Adrenal gland (tissue), 5 donors: ENCODE results near the gene NUP210.

Experiments used
- CTCF ChIP-seq, 6 experiments: fragments of 450-650 bp in 4 of 6; fragments of 200-600 bp in 2 of 6; sonication (generic) in 1 of 6; IDR thresholded peaks; 1 replicate in 5 of 6; 2 replicates in 1 of 6; pipeline versions ENCODE4 v1.5.1 to v1.8.0; 2016 to 2021; ENCODE audit warnings: antibody characterized with exemption in 6 of 6, mild to moderate bottlenecking in 2 of 6, moderate library complexity in 1 of 6
- POLR2A ChIP-seq, 2 donors: fragments of 450-650 bp; IDR thresholded peaks; one replicate each; pipeline ENCODE4 v1.6.1; 2017; ENCODE audit warnings: antibody characterized with exemption in 2 of 2, mild to moderate bottlenecking in 2 of 2, moderate library complexity in 1 of 2
- donor health status: DM: no; HTN: no; CAD: no.

GRCh38 chr3:13385373-13385965 lies 34.7 kb downstream of the NUP210 start:
- TF ChIP-seq CTCF (IDR thresholded peaks at IDR 0.05) = no peak
- no peak for TF ChIP-seq POLR2A (IDR thresholded peaks at IDR 0.05)
